T follicular helper cell (primary cell): ENCODE results near the gene GLP2R.

Source experiments
- DNase-seq: peaks from one replicate; pipeline ENCODE4 v3.0.0-alpha.2; 2020; ENCODE audit warnings: low read depth

GLP2R gene

DNA sequence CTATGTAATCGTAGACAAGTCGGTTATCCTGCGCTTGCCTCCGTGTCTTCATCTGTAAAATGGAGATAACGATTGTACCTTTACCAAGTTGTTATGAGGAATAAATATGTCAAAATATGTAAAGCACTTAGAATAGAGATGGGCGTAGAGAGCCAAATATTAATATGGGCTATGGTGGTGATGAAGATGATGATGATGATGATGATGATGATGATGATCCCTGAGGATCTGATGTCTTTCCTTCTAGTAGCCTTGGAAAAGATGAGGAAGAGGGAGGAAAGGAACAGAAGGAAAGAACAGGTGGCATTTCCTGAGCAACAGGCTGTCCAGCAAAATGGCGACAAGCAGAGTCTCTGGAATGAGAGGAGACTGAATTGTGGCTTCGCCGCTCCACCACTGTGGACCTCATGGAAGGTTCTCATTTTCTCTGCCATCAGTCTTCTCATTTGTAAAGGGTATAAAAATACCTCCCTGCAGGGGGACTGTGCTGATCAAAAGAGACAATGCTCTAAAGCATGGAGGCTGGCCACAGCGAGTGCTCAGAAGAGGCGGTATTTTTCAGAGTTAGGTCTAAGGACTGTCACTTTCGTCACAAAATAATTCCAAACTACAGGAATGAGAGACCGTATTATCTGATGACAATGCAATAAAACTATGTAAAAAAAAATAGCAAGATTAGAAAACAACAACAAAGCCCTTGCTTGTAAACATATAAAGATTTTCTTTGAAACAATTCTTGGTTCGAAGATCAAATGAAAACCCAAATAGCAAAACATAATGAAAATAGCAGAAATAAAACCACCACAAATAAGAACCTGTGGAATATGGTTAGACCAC is 96.5 kb downstream of the GLP2R start:
- no peak for DNase-seq

- no peak for DNase-seq
Measured at GRCh38 chr17:9924735-9925191, 99.0 kb downstream of the GLP2R start.

- no peak for DNase-seq
Measured at GRCh38 chr17:9925457-9925856, 99.7 kb downstream of the GLP2R start.

GRCh38 chr17:9926150-9926804 is 100.6 kb downstream of the GLP2R start:
- no peak for DNase-seq

- no peak for DNase-seq
Measured at GRCh38 chr17:9928601-9929333, 103.0 kb downstream of the GLP2R start.

GRCh38 chr17:9929871-9930270 is 104.1 kb downstream of the GLP2R start:
- no peak for DNase-seq

GRCh38 chr17:9931144-9931741 is 105.5 kb downstream of the GLP2R start:
- no peak for DNase-seq

GRCh38 chr17:9932491-9932890 is 106.8 kb downstream of the GLP2R start:
- DNase-seq = no peak

- no peak for DNase-seq
Measured at GRCh38 chr17:9934331-9934730, 108.6 kb downstream of the GLP2R start.

GRCh38 chr17:9935408-9935807 is 109.7 kb downstream of the GLP2R start:
- DNase-seq = no peak

GRCh38 chr17:9936095-9936494 is 110.4 kb downstream of the GLP2R start:
- no peak for DNase-seq

GRCh38 chr17:9937241-9937761 is 111.6 kb downstream of the GLP2R start:
- no peak for DNase-seq

GRCh38 chr17:9937901-9938300 is 112.2 kb downstream of the GLP2R start:
- DNase-seq = no peak

- no peak for DNase-seq
Measured at GRCh38 chr17:9938764-9939163, 113.0 kb downstream of the GLP2R start.

- DNase-seq = no peak
Measured at GRCh38 chr17:9940841-9941240, 115.1 kb downstream of the GLP2R start.

- no peak for DNase-seq
Measured at GRCh38 chr17:9941305-9941704, 115.6 kb downstream of the GLP2R start.
